ENCODE results near the gene EPHB1.

GRCh38 chr3:134816623-134817022 is 21.6 kb downstream of the EPHB1 start:
- no peak for TF ChIP-seq FOXA1 (IDR thresholded peaks at IDR 0.05)
- TF ChIP-seq JUND (IDR thresholded peaks at IDR 0.05) = no peak
- TF ChIP-seq REST (IDR thresholded peaks at IDR 0.05) = no peak
- TF ChIP-seq RXRA (IDR thresholded peaks at IDR 0.05) = no peak
- no peak for TF ChIP-seq CTCF (IDR thresholded peaks at IDR 0.05; ENCODE audit: low read depth, low read length, missing input control)
